ENCODE data around the gene KBTBD2.
"Not testable (repeated sequence)": the region's sequence is repeated elsewhere in the genome, so short reads cannot be mapped to it uniquely, and the experiment has no call there.

Gene KBTBD2

GRCh38 chr7:32893207-32893524 lies 1.6 kb upstream of the KBTBD2 start:
- DNase-seq (ENCODE audit: low spot score) = no peak

DNA sequence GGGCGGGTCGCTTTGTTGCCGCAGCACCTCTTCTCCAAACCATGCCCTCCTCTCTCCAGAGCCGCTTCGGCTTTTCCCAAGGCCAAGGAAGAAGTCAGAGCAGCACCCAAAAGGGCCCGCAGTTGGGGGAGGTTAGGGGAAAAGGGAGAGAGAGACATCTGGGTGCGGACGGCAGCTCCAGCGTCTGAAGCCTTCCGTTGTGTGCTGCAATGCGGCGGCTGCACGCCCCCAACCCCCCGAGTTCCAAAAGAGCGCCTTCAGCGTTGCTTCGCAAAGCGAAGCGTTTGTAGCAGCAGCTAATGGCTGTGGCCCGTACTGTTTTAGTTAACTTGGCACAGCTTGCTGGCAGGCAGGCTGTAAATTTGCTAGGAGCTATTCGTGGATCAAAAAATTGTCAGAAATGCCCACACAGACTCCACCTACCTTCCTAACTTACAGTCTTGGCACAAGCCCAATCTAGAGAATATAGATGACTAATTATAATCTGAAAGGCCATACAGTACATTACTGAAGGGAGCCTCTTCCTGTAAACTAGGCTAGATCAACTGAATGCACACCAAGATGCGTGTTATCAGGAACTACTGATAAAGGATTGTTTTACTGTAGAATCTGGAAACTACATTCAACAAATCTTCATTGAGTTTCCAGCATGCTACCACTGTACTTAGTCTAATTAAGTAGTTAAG lies 1.1 kb upstream of the KBTBD2 start:
- no peak for DNase-seq (ENCODE audit: low spot score)

GRCh38 chr7:32891800-32892520 lies 400 bp upstream of the KBTBD2 start:
- DNase-seq (ENCODE audit: low spot score) = peak; percentile 99

DNA sequence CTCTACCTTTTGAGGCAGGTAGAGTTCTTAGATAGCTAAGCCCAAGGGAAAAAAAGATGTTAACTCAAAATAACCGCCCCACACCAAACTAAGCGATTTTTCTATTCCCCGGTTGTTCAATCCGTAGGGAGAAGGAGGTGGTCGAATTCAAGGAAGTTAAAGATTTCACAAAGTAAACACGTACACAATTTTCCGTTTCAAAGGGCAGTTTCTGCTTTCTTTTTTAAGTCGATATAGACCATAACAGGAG lies 842 bp downstream of the KBTBD2 start:
- DNase-seq (ENCODE audit: low spot score) = no peak

- no peak for DNase-seq (ENCODE audit: low spot score)
Measured at GRCh38 chr7:32890010-32890792, 1.4 kb downstream of the KBTBD2 start.

- DNase-seq (ENCODE audit: low spot score) = no peak
Measured at GRCh38 chr7:32888505-32888904, 3.1 kb downstream of the KBTBD2 start.

DNA sequence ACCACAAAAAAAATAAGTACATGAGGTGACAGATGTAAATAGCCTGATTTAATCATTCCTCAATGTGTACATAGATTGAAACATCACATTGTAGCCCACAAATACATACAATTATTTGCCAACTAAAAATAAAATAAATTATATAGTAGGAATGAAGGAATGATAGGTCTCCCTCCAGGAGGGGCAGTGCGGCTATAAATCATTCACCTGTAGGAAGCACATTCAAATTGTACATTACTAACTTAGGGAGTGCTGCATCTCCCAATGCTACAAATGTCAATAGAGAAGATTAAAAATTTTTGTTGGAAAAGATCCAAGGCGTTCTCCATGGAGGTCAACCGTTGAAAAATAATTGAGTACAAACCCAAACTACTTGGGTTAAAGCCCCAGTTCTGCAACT lies 4.2 kb downstream of the KBTBD2 start:
- no peak for DNase-seq (ENCODE audit: low spot score)

DNA sequence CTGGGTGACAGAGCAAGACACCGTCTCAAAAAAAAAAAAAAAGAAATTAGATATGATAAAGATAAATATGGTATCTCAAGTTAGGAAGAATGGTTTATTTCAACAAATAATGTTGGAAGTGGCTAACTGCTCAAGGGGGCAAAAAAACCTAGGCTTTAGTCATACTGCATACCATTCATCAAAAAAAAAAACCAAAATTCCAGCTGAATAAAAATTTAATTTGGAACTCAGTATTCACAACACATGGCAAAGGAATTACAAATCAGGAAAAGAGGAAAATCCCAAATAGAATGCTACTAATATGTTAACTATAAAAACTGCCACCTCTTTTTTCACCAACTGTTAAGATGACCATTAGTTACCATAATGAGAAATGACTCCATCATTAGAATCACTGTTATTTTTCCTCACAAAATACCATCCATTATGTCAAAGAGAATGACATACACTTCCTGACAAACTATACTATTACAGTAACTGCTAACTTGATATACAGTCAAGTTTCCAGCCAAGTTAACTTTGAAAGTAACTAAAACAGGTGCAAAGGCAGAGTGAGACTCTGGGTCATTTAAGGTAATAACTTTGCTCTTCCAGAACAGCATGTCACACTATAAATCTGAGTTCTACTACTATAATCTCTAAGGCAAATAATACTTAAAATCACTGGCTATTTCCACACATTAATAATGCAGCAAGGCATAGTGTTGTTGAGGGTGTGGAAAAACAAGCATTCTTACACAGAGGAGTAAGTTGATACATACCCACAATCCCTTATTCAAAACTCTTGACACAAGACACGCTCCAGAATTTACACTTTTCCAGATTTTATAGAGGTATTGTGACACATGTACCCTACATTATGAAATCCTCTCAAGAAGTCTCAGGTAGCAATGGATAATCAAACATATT lies 10.2 kb downstream of the KBTBD2 start:
- no peak for DNase-seq (ENCODE audit: low spot score)

DNA sequence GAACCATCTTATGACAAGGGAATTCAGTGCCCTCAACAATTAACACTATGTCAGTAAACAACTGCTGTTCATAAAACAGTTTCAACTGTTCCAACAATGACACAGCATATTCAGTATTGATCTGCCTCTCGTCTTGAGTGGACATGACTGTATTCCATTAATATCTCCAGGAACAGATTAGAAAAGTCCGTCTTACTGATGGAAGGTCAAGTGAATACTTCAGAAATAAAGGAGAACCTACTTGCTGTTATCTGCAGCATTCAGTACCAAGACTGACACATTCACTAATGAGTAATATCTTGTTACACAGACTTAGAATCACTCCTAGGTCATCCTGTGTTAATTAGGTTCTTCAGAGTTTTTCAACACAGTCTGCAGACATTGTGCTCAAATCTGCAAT lies 12.1 kb downstream of the KBTBD2 start:
- no peak for DNase-seq (ENCODE audit: low spot score)

- not testable (repeated sequence) for DNase-seq (ENCODE audit: low spot score)
Measured at GRCh38 chr7:32878023-32878422, 13.5 kb downstream of the KBTBD2 start.

DNA sequence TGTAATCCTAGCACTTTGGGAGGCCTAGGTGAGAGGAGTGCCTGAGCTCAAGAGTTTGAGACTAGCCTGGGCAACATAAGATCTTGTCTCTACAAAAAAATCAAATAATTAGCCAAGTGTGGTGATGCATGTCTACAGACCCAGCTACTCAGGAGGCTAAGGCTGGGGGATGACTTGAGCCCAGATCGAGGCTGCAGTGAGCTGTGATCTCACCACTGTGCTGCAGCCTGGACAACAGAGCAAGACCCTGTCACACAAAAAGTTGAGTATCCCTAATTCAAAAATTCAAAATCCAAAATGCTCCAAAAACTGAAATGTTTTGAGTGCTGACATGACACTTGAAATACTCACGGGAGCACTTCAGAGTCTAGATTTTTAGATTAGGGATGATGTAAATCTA lies 19.1 kb downstream of the KBTBD2 start:
- DNase-seq (ENCODE audit: low spot score) = no peak

- no peak for DNase-seq (ENCODE audit: low spot score)
Measured at GRCh38 chr7:32871624-32872371, 19.8 kb downstream of the KBTBD2 start.

DNA sequence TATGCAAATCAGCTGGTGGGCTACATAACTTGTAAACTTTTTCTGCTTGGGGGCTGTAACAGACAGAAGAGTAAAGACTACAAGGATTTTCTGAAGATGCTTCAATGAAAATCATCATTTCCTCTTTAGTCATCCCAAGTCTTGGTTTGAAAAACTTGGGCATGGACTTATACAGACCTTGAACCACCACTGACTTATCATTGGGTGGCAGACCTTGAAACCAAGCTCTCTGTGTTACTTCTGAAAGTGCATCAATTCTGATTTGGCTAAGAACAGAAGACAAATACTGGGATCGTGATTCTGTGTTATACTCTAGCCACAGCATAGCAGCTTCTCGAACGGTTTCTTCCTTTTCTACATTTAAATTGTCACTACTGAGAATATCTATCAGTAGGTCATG lies 21.3 kb downstream of the KBTBD2 start:
- no peak for DNase-seq (ENCODE audit: low spot score)

GRCh38 chr7:32869716-32870115 lies 21.8 kb downstream of the KBTBD2 start:
- DNase-seq (ENCODE audit: low spot score) = no peak

DNA sequence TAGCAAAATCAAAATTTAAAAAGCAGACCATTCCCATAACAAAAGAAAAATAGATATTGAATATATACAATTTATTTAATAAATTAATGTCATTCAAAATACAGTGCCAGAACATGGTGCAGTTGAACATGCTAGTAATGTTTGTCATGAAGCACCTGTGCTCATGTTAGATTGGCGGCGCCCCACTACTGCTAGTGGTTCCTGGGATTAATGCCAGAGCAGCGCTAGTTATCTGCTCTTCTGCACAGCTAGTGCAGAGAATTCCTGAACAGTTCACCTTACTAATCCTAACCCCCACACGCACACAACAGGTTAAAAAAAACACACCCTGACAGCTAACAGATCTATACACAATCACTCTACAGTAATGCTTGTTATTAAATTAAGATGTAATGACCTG lies 23.4 kb downstream of the KBTBD2 start:
- DNase-seq (ENCODE audit: low spot score) = no peak

DNA sequence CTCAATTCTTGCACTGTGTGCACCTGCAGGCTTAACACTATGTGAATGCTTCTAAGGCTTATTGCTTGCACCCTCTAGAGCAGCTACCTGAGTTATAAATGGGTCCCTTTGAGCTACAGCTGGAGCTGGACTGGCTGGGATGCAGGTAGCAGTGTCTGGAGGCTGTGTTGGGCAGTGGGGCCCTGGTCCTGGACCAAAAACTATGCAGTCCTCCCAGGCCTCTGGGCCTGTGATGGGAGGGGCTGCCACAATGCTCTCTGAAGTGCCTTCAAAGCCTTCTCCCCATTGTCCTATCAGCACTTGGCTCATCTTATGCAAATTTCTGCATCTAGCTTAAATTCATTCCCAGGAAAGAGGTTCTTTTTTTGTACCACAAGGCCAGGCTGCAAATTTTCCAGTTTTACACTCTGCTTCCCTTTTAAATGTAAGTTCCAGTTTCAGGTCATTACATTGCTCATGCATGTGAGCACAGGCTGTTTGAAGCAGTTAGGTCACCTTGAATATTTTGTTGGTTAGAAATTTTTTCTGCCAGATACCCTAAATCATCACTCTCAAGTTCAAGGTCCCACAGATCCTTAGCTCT lies 26.0 kb downstream of the KBTBD2 start:
- DNase-seq (ENCODE audit: low spot score) = no peak

DNA sequence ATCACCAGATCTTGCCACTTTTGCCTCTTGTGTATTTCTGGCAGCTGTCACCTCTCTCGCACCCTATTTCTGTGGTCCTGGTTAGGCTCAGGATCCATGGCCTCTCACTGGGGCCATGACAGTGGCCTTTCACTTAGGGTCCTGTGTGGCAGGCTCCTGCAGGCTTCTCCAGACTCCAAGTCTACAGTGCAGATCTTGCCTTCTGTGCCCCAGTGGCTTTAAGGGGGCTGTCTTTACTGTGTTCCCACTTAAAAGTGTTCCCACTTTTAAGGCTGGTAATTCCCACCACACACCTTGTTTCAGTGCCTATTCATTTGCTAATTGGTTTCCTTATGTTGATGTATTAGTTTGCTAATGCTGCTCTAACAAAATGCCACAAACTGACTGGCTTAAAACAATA lies 27.7 kb downstream of the KBTBD2 start:
- DNase-seq (ENCODE audit: low spot score) = not testable (repeated sequence)

- DNase-seq (ENCODE audit: low spot score) = no peak
Measured at GRCh38 chr7:32860090-32860489, 31.5 kb downstream of the KBTBD2 start.

GRCh38 chr7:32858648-32859047 lies 32.9 kb downstream of the KBTBD2 start:
- DNase-seq (ENCODE audit: low spot score) = no peak

- not testable (repeated sequence) for DNase-seq (ENCODE audit: low spot score)
Measured at GRCh38 chr7:32857063-32857462, 34.5 kb downstream of the KBTBD2 start.

Data from left forelimb (tissue), 1 donor.